NCI-H2196 (cell line): ENCODE results near the gene BMPR1A.
"Not testable (repeated sequence)": the region's sequence is repeated elsewhere in the genome, so short reads cannot be mapped to it uniquely, and the experiment has no call there.

Experiments
- DNase-seq: peaks from one replicate; lab custom pipeline; 2025; ENCODE audit not compliant: unreplicated experiment; lab: John Stamatoyannopoulos, UW

The BMPR1A gene

DNA sequence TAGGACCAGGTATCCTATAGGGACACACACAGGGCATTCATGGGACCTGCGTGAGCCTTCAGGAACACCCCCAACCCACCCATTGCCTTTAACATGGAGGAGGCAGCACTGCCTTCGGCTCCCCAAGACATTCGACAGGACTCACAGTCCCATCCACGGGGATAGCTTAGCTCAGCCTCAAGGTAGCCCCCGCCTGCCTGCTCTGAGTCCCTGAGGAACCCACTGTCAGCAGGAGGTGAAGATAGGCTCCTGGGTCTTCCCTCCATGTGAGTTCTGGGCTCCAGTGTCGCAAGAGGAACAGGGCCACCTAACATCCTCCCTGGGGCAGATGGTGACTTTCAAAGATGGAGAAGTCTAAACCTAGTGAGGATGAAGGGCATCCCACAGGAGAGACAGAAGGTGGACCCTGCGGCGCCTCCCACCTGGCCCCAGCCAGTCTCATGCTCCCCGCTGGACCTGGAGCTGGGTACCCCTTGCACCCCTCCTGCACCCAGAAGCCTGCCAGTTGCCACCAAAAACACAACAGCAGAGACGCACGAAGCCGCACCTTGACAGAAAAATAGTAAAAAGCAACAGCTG is 207.0 kb downstream of the BMPR1A start:
- DNase-seq, result no peak

DNA sequence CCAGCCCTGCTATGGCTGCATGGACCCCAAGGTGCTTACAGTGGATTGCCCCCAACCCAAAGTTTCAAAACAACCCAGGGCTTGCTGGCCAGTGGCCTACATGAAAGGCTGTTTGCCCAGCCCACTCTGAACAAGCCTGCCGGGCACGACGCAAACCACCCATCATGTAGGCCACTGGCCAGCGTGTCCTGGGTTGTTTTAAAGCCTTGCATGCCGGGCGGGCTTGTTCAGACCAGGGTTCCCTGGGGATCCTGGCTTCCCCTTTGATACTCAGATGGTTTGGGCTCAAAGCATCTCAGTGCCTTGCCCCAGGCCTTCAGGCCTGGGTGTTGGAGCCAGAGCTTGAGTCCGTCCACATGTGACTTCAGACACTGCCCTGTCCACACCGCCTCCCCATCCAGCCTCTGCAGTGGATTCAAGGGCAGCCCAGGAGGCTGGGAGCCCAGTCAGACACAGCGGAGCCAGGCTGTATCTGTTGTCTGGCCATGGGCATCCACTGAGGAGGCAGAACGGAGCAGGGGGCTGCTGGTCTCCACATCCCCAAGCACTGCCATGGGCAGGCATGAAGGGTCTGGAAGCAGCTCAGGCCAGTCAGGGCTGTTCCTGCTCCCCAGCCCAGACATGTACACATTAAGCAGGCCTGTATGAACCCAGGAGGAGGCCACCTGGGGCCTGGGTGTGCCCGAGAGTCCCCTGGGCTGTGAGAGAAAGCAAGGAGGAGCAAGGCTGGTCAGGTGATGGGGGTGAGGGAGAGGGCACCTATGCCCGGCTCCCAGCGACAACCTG is 207.8 kb downstream of the BMPR1A start:
- DNase-seq, result no peak

DNA sequence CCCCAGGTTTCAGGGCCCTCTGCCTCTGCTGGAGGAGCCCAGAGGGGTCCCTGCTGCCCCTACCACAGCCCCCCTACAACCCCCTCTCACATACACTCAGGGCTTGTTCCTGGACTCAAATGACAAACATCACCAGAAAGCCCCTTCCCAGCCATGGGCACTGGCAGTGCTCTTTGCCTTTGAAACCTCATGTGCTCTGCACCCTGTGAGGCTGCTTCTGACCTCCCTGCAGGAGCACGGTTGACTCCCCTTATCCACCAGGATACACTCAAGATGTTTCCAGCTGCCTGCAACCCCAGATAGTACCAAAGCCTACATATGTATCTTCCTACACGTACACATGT is 208.4 kb downstream of the BMPR1A start:
- no peak for DNase-seq

- no peak for DNase-seq
Measured at GRCh38 chr10:86965986-86966654, 209.7 kb downstream of the BMPR1A start.

DNA sequence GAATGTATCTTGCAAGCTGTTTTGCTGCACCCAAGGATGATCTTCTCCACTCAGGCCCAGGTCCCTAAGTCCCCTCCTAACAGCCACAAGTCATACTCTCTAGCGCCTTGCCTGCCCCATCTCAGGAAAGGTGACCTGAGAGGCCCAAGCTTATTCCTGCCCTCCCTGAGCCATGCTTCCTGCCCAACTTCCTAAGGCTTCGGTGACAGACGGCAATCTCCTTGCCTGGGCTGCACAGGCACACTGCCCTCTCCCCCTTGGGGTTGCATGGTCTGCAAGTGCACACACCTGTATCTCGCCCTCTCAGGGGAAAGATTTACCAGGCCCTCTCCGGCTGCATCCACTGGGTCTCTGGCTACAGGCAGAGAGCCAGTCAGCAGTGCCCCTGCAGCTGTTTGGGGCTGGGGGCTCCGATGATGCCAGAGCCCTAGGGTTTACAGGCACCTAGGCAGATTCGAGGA is 211.1 kb downstream of the BMPR1A start:
- DNase-seq, result no peak

DNA sequence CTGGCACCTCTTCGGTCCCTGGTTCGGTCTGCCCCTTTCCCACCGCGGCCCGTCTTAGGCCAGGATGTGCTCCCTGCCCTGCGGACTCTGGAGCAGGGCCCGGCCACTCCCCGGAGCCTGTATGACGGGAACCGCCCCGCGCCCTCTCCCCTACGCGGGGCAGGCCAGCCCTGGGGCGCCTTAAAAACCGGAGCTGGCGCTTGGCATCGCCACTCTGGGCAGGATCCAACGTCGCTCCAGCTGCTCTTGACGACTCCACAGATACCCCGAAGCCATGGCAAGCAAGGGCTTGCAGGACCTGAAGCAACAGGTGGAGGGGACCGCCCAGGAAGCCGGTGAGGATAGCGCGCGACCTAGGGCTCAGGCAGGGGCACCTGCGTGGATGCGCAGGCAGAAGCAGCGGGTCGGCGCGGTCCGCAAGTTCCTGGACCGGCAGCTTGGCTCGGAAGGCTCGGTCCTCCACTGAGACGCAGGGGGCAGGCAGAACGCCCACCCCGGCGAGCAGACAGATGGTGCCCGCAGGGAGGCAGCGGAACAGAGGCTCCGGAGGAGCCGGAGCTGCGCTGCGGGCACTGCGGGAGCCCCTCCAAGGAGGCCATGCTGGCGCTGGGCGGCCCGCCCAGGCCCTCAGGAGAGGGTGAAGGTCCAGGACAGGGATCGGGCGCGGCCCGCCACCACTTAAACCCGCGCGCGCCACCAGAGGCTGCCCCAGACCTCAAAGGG is 212.0 kb downstream of the BMPR1A start, which contains the start of gene ADIRF:
Gene ADIRF (plus strand): TSS at position 212 of the 723 bp plus-strand sequence. CDS start 63 bp downstream, at position 275.
- no peak for DNase-seq

- DNase-seq, result no peak
Measured at GRCh38 chr10:86968994-86969355, 212.6 kb downstream of the BMPR1A start.

DNA sequence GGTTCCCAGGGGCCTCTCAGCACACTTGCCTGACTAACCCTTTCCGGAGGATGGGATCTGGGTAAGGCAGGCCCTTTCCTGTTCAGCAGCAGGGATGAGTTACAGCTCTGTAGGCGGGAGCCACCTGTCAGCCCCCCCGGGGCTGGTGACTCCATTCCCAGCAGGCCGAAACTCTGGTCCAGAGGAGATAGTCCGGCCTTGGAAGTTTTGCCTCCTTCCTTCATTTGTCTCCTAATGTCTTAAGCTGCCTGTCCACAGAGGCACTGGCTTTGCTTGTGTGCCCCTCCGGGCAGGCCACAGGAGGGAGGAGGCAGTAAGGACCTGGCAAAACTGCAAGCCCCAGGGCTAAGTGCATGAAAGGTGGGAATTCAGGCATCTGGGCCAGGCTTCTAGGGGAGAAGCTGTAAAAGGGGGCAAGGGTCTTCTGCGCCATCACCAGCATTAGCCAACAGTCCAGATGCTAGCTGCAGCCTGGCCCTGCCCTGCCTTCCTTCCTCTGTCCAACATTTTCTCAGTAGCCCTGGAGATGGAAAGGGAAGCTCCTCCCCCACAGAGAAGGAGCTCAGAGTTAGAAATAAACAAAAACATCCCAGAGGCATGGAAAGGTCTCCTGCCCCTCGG is 213.1 kb downstream of the BMPR1A start:
- DNase-seq, result no peak

- DNase-seq, result no peak
Measured at GRCh38 chr10:86970162-86970981, 214.0 kb downstream of the BMPR1A start.

- no peak for DNase-seq
Measured at GRCh38 chr10:86970982-86971231, 214.5 kb downstream of the BMPR1A start.

GRCh38 chr10:86971232-86971991 is 215.0 kb downstream of the BMPR1A start:
- peak; percentile 49 for DNase-seq

DNA sequence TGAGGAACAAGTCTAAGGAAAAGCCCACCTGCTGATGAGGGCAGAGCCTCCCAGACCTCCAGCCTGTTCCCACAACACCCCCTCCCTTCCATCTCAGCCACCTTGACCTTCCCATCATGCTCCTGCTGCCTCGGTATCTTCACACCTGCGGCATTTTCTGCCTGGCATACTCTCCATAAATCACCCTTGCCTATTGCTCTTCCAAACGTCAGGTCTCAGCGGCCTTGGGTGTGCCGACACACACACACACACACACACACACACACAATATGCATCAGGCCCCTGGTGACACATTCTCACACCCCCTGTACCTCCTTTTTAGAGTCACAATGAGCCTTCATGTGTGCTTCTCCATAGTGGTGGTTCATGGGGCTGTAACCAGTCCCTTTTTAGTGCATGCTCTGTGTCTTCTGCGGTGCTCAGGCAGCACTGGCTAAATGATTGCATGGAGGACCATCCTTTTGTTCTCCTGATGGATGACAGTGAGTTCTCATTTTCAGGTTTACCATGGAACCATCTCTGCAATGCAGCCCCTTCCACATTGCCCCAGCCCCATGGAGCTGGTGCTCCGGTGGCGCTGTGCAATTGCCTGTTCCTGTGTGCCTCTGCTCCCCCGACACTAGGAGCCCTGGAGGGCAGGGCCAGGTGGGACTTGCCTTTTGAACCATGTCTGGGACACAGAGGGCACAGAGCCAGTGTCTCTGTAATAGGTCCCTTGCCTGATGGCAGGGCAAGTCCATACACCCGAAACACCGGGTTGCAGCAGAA is 216.4 kb downstream of the BMPR1A start:
- no peak for DNase-seq

DNA sequence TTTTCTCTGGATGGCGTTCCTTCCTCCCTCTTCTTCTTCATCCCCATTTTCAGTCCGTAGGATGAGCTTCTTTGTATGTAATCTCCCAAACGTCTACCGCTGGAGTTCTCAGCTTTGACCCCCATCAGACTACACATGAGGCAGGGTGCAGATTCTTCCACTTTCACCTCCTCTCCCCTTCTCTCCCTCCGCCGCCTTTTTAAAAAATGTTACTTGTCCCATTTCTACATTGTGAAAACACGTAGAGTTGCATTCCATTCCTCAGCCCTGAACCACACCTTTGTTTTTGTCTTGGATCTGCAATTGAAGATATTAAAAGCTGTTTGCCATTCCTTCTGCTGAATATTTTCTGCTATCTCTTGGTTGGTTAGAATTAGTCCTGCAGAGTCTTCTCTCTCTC is 218.1 kb downstream of the BMPR1A start:
- no peak for DNase-seq

DNA sequence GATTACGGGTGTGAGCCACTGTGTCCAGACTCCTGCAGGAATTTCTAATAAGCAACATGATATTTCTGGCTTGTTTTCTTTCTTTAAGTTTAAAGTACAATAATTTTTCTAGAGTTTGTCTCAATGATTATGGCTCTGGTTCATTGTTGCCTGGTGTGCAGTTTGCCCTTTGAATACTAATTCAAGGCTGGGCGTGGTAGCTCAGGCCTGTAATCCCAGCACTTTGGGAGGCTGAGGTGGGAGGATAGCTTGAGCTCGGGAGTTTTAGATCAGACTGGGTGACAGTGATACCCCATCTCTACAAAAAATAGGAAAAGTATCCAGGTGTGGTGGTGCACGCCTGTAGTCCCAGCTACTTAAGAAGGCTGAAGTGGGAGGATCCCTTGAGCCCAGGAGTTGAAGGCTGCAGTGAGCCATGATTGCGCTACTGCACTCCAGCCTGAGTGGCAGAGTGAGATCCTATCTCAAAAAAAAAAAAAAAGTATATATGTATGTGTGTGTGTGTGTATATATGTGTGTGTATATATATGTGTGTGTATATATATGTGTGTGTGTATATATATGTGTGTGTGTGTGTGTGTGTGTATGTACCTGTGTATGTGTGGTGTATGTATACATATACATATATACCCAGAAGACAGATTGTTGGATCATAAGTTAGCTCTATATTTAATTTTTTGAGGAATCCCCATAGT is 220.1 kb downstream of the BMPR1A start:
- DNase-seq, result no peak

- DNase-seq, result not testable (repeated sequence)
Measured at GRCh38 chr10:86978457-86978856, 222.0 kb downstream of the BMPR1A start.

DNA sequence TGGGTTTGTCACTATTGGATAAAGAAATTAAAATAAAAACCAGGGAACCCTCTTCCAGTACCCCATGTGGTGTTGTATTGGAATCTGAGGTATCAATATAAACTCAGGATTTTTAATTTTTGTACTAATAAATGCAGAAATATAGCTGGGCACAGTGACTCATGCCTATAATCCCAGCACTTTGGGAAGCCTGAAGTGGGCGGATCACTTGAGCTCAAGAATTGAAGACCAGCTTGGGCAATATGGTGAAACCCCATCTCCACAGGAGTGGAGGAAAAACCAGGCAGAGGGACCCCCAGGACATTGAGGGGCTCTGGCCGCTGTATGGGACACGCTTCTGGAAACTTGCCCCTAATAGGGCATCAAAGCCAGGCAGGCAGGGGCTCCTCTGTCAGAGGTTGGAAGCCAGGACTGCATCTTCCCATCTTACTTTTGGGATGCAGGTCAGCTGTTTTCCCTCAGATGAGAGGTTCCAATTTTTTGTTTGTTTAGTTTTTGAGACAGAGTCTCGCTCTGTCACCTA is 222.9 kb downstream of the BMPR1A start:
- DNase-seq, result no peak

GRCh38 chr10:86979977-86980448 is 223.6 kb downstream of the BMPR1A start:
- DNase-seq, result no peak

DNA sequence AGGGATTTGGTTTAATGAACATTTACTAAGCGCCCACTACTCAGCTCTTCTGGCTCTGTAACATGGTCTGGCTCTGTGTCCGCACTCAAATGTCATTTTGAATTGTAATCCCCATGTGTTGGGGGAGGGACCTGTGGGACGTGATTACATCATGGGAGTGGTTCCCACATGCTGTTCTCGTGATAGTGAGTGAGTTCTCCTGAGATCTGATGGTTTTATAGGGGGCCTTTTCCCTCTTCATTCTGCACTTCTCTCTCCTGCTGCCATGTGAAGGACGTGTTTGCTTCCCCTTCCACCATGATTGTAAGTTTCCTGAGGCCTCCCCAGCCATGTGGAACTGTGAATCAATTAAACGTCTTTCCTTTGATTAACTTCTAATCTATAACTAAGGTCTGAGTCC is 224.6 kb downstream of the BMPR1A start:
- not testable (repeated sequence) for DNase-seq
